MM.1S (cell line): ENCODE results near the gene OR4C16.

Source experiments
- DNase-seq: peaks from one replicate; pipeline ENCODE4 v3.0.0-alpha.2; 2015
- H2AFZ ChIP-seq: fragments of 300-600 bp; sonication (generic); 2 replicates; pipeline ENCODE4 v1.6.0; 2016; ENCODE audit warnings: antibody characterized with exemption, low read length
- H3F3A ChIP-seq: fragments of 300-600 bp; sonication (generic); 2 replicates; pipeline ENCODE4 v1.6.1; 2016; ENCODE audit warnings: mild to moderate bottlenecking, antibody characterized with exemption, low read length, moderate library complexity, mixed read lengths; ENCODE audit not compliant: insufficient read depth
- H3K27ac ChIP-seq: fragments of 300-600 bp; sonication (generic); 2 replicates; pipeline ENCODE4 v1.5.1; 2016; ENCODE audit warnings: mild to moderate bottlenecking, low read length
- H3K27me3 ChIP-seq: fragments of 300-600 bp; sonication (generic); replicated peaks from 2 replicates; pipeline ENCODE4 v1.6.0; 2016; ENCODE audit warnings: low read length; ENCODE audit not compliant: insufficient read depth
- H3K36me3 ChIP-seq: fragments of 300-600 bp; sonication (generic); replicated peaks from 2 replicates; pipeline ENCODE4 v1.6.1; 2016; ENCODE audit warnings: mild to moderate bottlenecking, low read length, mixed read lengths; ENCODE audit not compliant: insufficient read depth
- H3K4me1 ChIP-seq: fragments of 300-600 bp; sonication (generic); 2 replicates; pipeline ENCODE4 v1.6.1; 2016; ENCODE audit warnings: low read length, mixed read lengths
- H3K4me2 ChIP-seq: fragments of 300-600 bp; sonication (generic); 2 replicates; pipeline ENCODE4 v1.6.0; 2016; ENCODE audit warnings: low read depth, low read length
- H3K4me3 ChIP-seq: fragments of 300-600 bp; sonication (generic); 2 replicates; pipeline ENCODE4 v1.5.1; 2016; ENCODE audit warnings: low read length, mixed read lengths
- H3K79me2 ChIP-seq: fragments of 300-600 bp; sonication (generic); 2 replicates; pipeline ENCODE4 v1.6.1; 2016; ENCODE audit warnings: mixed run types, low read length, mixed read lengths
- H3K9ac ChIP-seq: fragments of 300-600 bp; sonication (generic); 2 replicates; pipeline ENCODE4 v1.6.1; 2016; ENCODE audit warnings: low read length, mixed read lengths
- H3K9me2 ChIP-seq: fragments of 300-600 bp; sonication (generic); replicated peaks from 2 replicates; pipeline ENCODE4 v1.6.1; 2016; ENCODE audit warnings: mild to moderate bottlenecking, low read length, mixed read lengths; ENCODE audit not compliant: insufficient read depth
- H3K9me3 ChIP-seq: fragments of 300-600 bp; sonication (generic); replicated peaks from 2 replicates; pipeline ENCODE4 v1.6.1; 2016; ENCODE audit warnings: mild to moderate bottlenecking, low read length, mixed read lengths; ENCODE audit not compliant: insufficient read depth
- H4K20me1 ChIP-seq: fragments of 300-600 bp; sonication (generic); 2 replicates; pipeline ENCODE4 v1.6.1; 2016; ENCODE audit warnings: mild to moderate bottlenecking, low read length, moderate library complexity, mixed read lengths; ENCODE audit not compliant: insufficient read depth
- CTCF ChIP-seq: fragments of 300-600 bp; sonication (generic); IDR thresholded peaks from 2 replicates; pipeline ENCODE4 v1.5.1; 2016; ENCODE audit warnings: antibody characterized with exemption, low read length, mixed read lengths
- EZH2 ChIP-seq: fragments of 300-600 bp; sonication (generic); optimal IDR thresholded peaks from 2 replicates; pipeline ENCODE3; 2017; ENCODE audit warnings: low read depth, mild to moderate bottlenecking, antibody characterized with exemption, low read length, mixed read lengths
- EZH2phosphoT487 ChIP-seq: fragments of 300-600 bp; sonication (generic); IDR thresholded peaks from 2 replicates; pipeline ENCODE4 v1.6.1; 2018; ENCODE audit warnings: antibody characterized with exemption, low read length

The OR4C16 gene

GRCh38 chr11:55571828-55572227 is at the start of gene OR4C16:
Gene OR4C16 (plus strand): TSS chr11:55572128. CDS start chr11:55572128, 0 bp downstream.
- Histone ChIP-seq H3K9me2 (no peaks in the 10 kb centered on the region), H3K4me1 (no peaks in the 10 kb centered on the region), H3K9me3 (no peaks in the 10 kb centered on the region; the same call in 1 of the 2 replicates), H3K36me3 (no peaks in the 10 kb centered on the region), H3K4me3 (no peak within 1 kb of the TSS), H4K20me1 (no peaks in the 10 kb centered on the region), H3K9ac (no peak within 1 kb of the TSS), H3F3A (no peaks in the 10 kb centered on the region), H3K27ac (no peak within 1 kb of the TSS), H3K79me2 (no peaks in the 10 kb centered on the region), H2AFZ (no peak within 1 kb of the TSS), H3K4me2 (no peak within 1 kb of the TSS), H3K27me3 (no peaks in the 10 kb centered on the region)
- no peak for DNase-seq
- TF ChIP-seq EZH2, result no peak
- TF ChIP-seq EZH2phosphoT487, result no peak
- TF ChIP-seq CTCF, result no peak

GRCh38 chr11:55554169-55554568 is 17.8 kb upstream of the OR4C16 start, which contains the start of gene OR4C15:
Gene OR4C15 (plus strand): TSS chr11:55554469. CDS start chr11:55554469, 0 bp downstream.
- Histone ChIP-seq H3K9me3 (no peaks in the 10 kb centered on the region), H3F3A (no peaks in the 10 kb centered on the region), H3K4me3 (no peak within 1 kb of the TSS), H2AFZ (no peak within 1 kb of the TSS), H3K79me2 (no peaks in the 10 kb centered on the region), H4K20me1 (no peaks in the 10 kb centered on the region), H3K4me1 (no peaks in the 10 kb centered on the region), H3K27ac (no peak within 1 kb of the TSS), H3K36me3 (no peaks in the 10 kb centered on the region), H3K4me2 (no peak within 1 kb of the TSS), H3K9me2 (no peaks in the 10 kb centered on the region), H3K9ac (no peak within 1 kb of the TSS), H3K27me3 (no peaks in the 10 kb centered on the region)
- TF ChIP-seq EZH2phosphoT487, result no peak
- no peak for TF ChIP-seq EZH2
- no peak for DNase-seq

- Histone ChIP-seq H3K4me3 (no peak overlapping the region), H3K9me2 (no peaks in the 10 kb centered on the region), H3F3A (no peaks in the 10 kb centered on the region), H3K79me2 (no peaks in the 10 kb centered on the region), H3K4me1 (no peaks in the 10 kb centered on the region), H3K27me3 (no peaks in the 10 kb centered on the region), H4K20me1 (no peaks in the 10 kb centered on the region), H3K36me3 (no peaks in the 10 kb centered on the region), H3K27ac (no peak overlapping the region), H3K4me2 (no peak overlapping the region), H3K9me3 (no peaks in the 10 kb centered on the region; the same call in 1 of the 2 replicates), H2AFZ (no peak overlapping the region), H3K9ac (no peak overlapping the region)
- DNase-seq, result peak; percentile 49
- TF ChIP-seq EZH2, result no peak
- TF ChIP-seq CTCF, result no peak
- TF ChIP-seq EZH2phosphoT487, result no peak
Measured at GRCh38 chr11:55572548-55572947, 620 bp downstream of the OR4C16 start.

- Histone ChIP-seq H3K4me1 (no peaks in the 10 kb centered on the region), H3K79me2 (no peaks in the 10 kb centered on the region), H3K9me2 (no peaks in the 10 kb centered on the region), H3K4me2 (no peak within 1 kb of the TSS), H4K20me1 (no peaks in the 10 kb centered on the region), H3K4me3 (no peak within 1 kb of the TSS), H3K27me3 (no peaks in the 10 kb centered on the region), H3K36me3 (no peaks in the 10 kb centered on the region), H2AFZ (no peak within 1 kb of the TSS), H3K27ac (no peak within 1 kb of the TSS), H3F3A (no peaks in the 10 kb centered on the region), H3K9ac (no peak within 1 kb of the TSS), H3K9me3 (no peaks in the 10 kb centered on the region)
- TF ChIP-seq EZH2, result no peak
- TF ChIP-seq CTCF, result no peak
- TF ChIP-seq EZH2phosphoT487, result no peak
- no peak for DNase-seq
Measured at GRCh38 chr11:55607545-55607944, 35.6 kb downstream of the OR4C16 start, which contains the start of gene OR4C11. Gene OR4C11 (minus strand): TSS chr11:55607645. CDS start chr11:55604373, 3,272 bp downstream.
